T-cell (primary cell): ENCODE results near the gene BIRC2. TPM values are rescaled to one million over a fixed set of nuclear protein-coding genes. Genes with fewer than 3 reads are reported as not detected.
"Not testable (repeated sequence)": the region's sequence is repeated elsewhere in the genome, so short reads cannot be mapped to it uniquely, and the experiment has no call there.

Experiments used
- ATAC-seq, 4 experiments: fragments of 200-7000 bp in 3 of 4; fragments of 150-1000 bp in 1 of 4; cut with Tn5 transposase; replicated peaks in 1 of 4; 1 replicate in 3 of 4; 2 replicates in 1 of 4; pipeline ENCODE4 v1.10.0; 2021; ENCODE audit warnings: moderate library complexity in 3 of 4, mild to moderate bottlenecking in 2 of 4, moderate number of reproducible peaks in 1 of 4
- CTCF ChIA-PET, 2 donors: fragments of 300-600 bp; sonication (Branson Sonifier 250); formaldehyde crosslinking; loops; one replicate each; lab custom pipeline; 2022; ENCODE audit warnings: antibody characterized with exemption in 2 of 2; lab: Charles Lee
- POLR2A ChIA-PET, 2 donors: fragments of 300-600 bp; sonication (Branson Sonifier 250); formaldehyde crosslinking; loops; one replicate each; lab custom pipeline; 2022; ENCODE audit warnings: antibody characterized with exemption in 2 of 2; lab: Charles Lee
- DNase-seq, 35 experiments: peaks; one replicate each; pipeline versions ENCODE4 v3.0.0 to v3.0.0-alpha.2; 2013 to 2023
- H3K27ac ChIP-seq: one replicate; pipeline ENCODE4 v1.5.1; 2013; ENCODE audit warnings: low read length
- H3K27me3 ChIP-seq, 2 experiments: replicated peaks in 1 of 2; 1 replicate in 1 of 2; 2 replicates in 1 of 2; pipeline versions ENCODE4 v1.6.1 to v1.7.0; 2013; ENCODE audit warnings: low read length in 1 of 2, mixed read lengths in 1 of 2; ENCODE audit not compliant: control insufficient read depth in 2 of 2, insufficient read depth in 2 of 2; ENCODE audit errors: extremely low read depth in 1 of 2
- H3K36me3 ChIP-seq, 2 donors: 1 replicate in 1 of 2; 2 replicates in 1 of 2; pipeline versions ENCODE4 v1.6.1 to v1.7.0; 2013; ENCODE audit warnings: low read length in 1 of 2; ENCODE audit not compliant: control insufficient read depth in 2 of 2, insufficient read depth in 1 of 2; ENCODE audit errors: extremely low read depth in 1 of 2
- H3K4me1 ChIP-seq, 2 experiments: 1 replicate in 1 of 2; 2 replicates in 1 of 2; pipeline versions ENCODE4 v1.6.1 to v1.7.0; 2013; ENCODE audit warnings: low read length in 2 of 2, mixed read lengths in 1 of 2; ENCODE audit not compliant: insufficient read depth in 2 of 2, control insufficient read depth in 1 of 2; ENCODE audit errors: extremely low read depth in 1 of 2
- H3K4me3 ChIP-seq, 2 donors: 1 replicate in 1 of 2; 2 replicates in 1 of 2; pipeline versions ENCODE4 v1.5.1 to v1.7.0; 2013; ENCODE audit warnings: mild to moderate bottlenecking in 2 of 2, low read length in 1 of 2, moderate library complexity in 1 of 2; ENCODE audit not compliant: control insufficient read depth in 1 of 2; ENCODE audit errors: extremely low read depth in 1 of 2
- H3K9me3 ChIP-seq: 2 replicates; pipeline ENCODE4 v1.7.0; 2013
- H3K27ac Mint-ChIP-seq, 2 donors: one replicate each; pipeline ENCODE4 v1.8.0; 2020 to 2021; ENCODE audit warnings: mild to moderate bottlenecking in 2 of 2, mixed read lengths in 2 of 2
- H3K27me3 Mint-ChIP-seq, 2 donors: one replicate each; pipeline ENCODE4 v1.8.0; 2021 to 2022; ENCODE audit warnings: mixed read lengths in 2 of 2
- H3K36me3 Mint-ChIP-seq: one replicate; pipeline ENCODE4 v1.8.0; 2021; ENCODE audit warnings: mixed read lengths
- H3K4me1 Mint-ChIP-seq, 3 donors: one replicate each; pipeline ENCODE4 v1.8.0; 2020 to 2022; ENCODE audit warnings: mixed read lengths in 3 of 3, mild to moderate bottlenecking in 1 of 3
- H3K4me3 Mint-ChIP-seq, 3 donors: one replicate each; pipeline ENCODE4 v1.8.0; 2020 to 2022; ENCODE audit warnings: mild to moderate bottlenecking in 3 of 3, mixed read lengths in 3 of 3, moderate library complexity in 3 of 3
- H3K9me3 Mint-ChIP-seq, 3 donors: one replicate each; pipeline ENCODE4 v1.8.0; 2020 to 2022; ENCODE audit warnings: mixed read lengths in 3 of 3
- WGBS: methylation state at CpG from one replicate; pipeline ENCODE4 v1.1.5; 2013; ENCODE audit warnings: missing lambda C conversion rate; ENCODE audit not compliant: insufficient coverage; 5-methylcytosine and 5-hydroxymethylcytosine counted together
- total RNA-seq, 35 experiments: library from RNA in 6 of 35; stranded (reverse) in 6 of 35; fragments of 120-200 nt in 1 of 35; gene quantifications; one replicate each; pipeline versions ENCODE4 v1.2.1 to v1.2.4 and lab custom pipeline; 2013 to 2026

BIRC2 gene
- 100 to 1,000 TPM in 1 of 5 donors, 10 to 100 TPM in 4; 53.3 to 100 (median 60.8) TPM for total RNA-seq
- 83.1 TPM for total RNA-seq (2013)
- total RNA-seq (lab: John Stamatoyannopoulos, UW): 74.3 to 423 (median 172) reads per million in 29 experiments

- peak; percentile 85 to 92 (median 90) for ATAC-seq
- H3K27ac Mint-ChIP-seq: peak within 1 kb of the TSS; percentile 99
- H3K4me3 Mint-ChIP-seq: peak within 1 kb of the TSS; percentile 92 to 98 (median 98)
- no peaks in the 10 kb centered on the region for H3K27me3 Mint-ChIP-seq
- H3K36me3 ChIP-seq: peaks cover 0 to 12% of the 10 kb centered on the region in 2 donors
- peaks cover 6 to 17% of the 10 kb centered on the region in 2 experiments for H3K4me1 ChIP-seq
- ChIA-PET CTCF (interaction anchor here (0.6 kb wide), 2 partner anchors 52 to 130 kb away, joined by 3 to 4 read pairs; no protein-coding TSS in a partner anchor), POLR2A (interaction anchor here (0.6 to 4.3 kb wide), 3 partner anchors 13 to 718 kb away, joined by 4 to 50 read pairs (median 4); no protein-coding TSS in a partner anchor)
- peak within 1 kb of the TSS; percentile 99 for H3K27ac ChIP-seq
- peak within 1 kb of the TSS; percentile 98 to 99 for H3K4me3 ChIP-seq
- WGBS: under 1% methylated on average over 77 of the region's 77 CpGs
- no peaks in the 10 kb centered on the region for H3K27me3 ChIP-seq
- peak; percentile 88 to 98 (median 94) for DNase-seq
- H3K9me3 Mint-ChIP-seq: no peaks in the 10 kb centered on the region
- H3K4me1 Mint-ChIP-seq: peaks cover 40 to 50% (median 50%) of the 10 kb centered on the region in 3 donors
- H3K36me3 Mint-ChIP-seq: peaks cover 17% of the 10 kb centered on the region
- H3K9me3 ChIP-seq: no peaks in the 10 kb centered on the region
Observed at GRCh38 chr11:102346748-102347461, at the start of gene BIRC2. Gene BIRC2 (plus strand): TSS chr11:102347214. CDS start chr11:102349855, 2,641 bp downstream.

GRCh38 chr11:102300837-102301236 lies 46.2 kb upstream of the BIRC2 start:
- Mint-ChIP-seq H3K4me3 (peak overlapping the region in 2 of 3 donors; percentile 37 to 41), H3K36me3 (peaks cover 16% of the 10 kb centered on the region), H3K9me3 (peaks cover 5 to 19% (median 18%) of the 10 kb centered on the region in 3 donors), H3K4me1 (peaks cover 67 to 78% (median 68%) of the 10 kb centered on the region in 3 donors), H3K27ac (peak overlapping the region; percentile 85 to 88)
- 50% methylated on average over 2 of the region's 2 CpGs for WGBS
- ChIA-PET POLR2A (interaction anchor here in 1 of 2 donors (0.6 kb wide), 1 partner anchor 32 kb away, joined by 6 read pairs; no protein-coding TSS in a partner anchor), CTCF (interaction anchor here (0.6 to 1.2 kb wide), 4 partner anchors 11 to 68 kb away, joined by 3 to 5 read pairs (median 4); no protein-coding TSS in a partner anchor)
- H3K4me1 ChIP-seq: peaks cover 18 to 35% of the 10 kb centered on the region in 2 experiments
- H3K4me3 ChIP-seq, H3K27me3 ChIP-seq, H3K9me3 ChIP-seq, H3K36me3 ChIP-seq, H3K27me3 Mint-ChIP-seq: not testable (repeated sequence)
- ATAC-seq: peak; percentile 91 to 96 (median 94)
- peak overlapping the region; percentile 58 for H3K27ac ChIP-seq
- DNase-seq: peak; percentile 43 to 87 (median 69)

GRCh38 chr11:102302241-102302640 lies 44.8 kb upstream of the BIRC2 start:
- Mint-ChIP-seq H3K4me1 (peaks cover 78 to 89% (median 81%) of the 10 kb centered on the region in 3 donors), H3K9me3 (peaks cover 5 to 19% (median 18%) of the 10 kb centered on the region in 3 donors), H3K27ac (peak overlapping the region; percentile 47 to 69), H3K27me3 (no peaks in the 10 kb centered on the region), H3K36me3 (peaks cover 16% of the 10 kb centered on the region), H3K4me3 (peak overlapping the region in 1 of 3 donors; percentile 41)
- no peak overlapping the region for H3K4me3 ChIP-seq
- ATAC-seq (no peak), DNase-seq (no peak)
- ChIA-PET CTCF (interaction anchor here in 1 of 2 donors (0.5 to 1.0 kb wide), 2 partner anchors 15 to 16 kb away, joined by 3 to 6 read pairs; no protein-coding TSS in a partner anchor), POLR2A (no interaction called here)
- 42% methylated on average over 1 of the region's 1 CpG for WGBS
- H3K27ac ChIP-seq: no peak overlapping the region
- H3K9me3 ChIP-seq: no peaks in the 10 kb centered on the region
- H3K27me3 ChIP-seq: no peaks in the 10 kb centered on the region
- H3K4me1 ChIP-seq: peaks cover 28 to 47% of the 10 kb centered on the region in 2 experiments
- H3K36me3 ChIP-seq: peaks cover 0 to 3% of the 10 kb centered on the region in 2 donors

GRCh38 chr11:102304686-102305085 lies 42.3 kb upstream of the BIRC2 start:
- ATAC-seq: no peak
- H3K27ac Mint-ChIP-seq: peak overlapping the region; percentile 95 to 97
- 80% methylated on average over 2 of the region's 4 CpGs for WGBS

GRCh38 chr11:102305352-102306047 lies 41.5 kb upstream of the BIRC2 start:
- peak overlapping the region; percentile 95 to 97 for H3K27ac Mint-ChIP-seq
- H3K9me3 Mint-ChIP-seq: peaks cover 5 to 19% (median 18%) of the 10 kb centered on the region in 3 donors
- WGBS: no CpG with 5 or more reads among the region's 3 CpGs
- Histone ChIP-seq H3K27me3 (no peaks in the 10 kb centered on the region), H3K9me3 (no peaks in the 10 kb centered on the region), H3K4me3 (no peak overlapping the region), H3K36me3 (peaks cover 0 to 3% of the 10 kb centered on the region in 2 donors), H3K4me1 (peaks cover 34 to 47% of the 10 kb centered on the region in 2 experiments), H3K27ac (peak overlapping the region; percentile 90)
- POLR2A ChIA-PET: interaction anchor here (0.6 to 2.7 kb wide), 5 partner anchors 11 to 54 kb away, joined by 3 to 11 read pairs (median 4); no protein-coding TSS in a partner anchor
- DNase-seq (no peak), ATAC-seq (no peak)
- peaks cover 67 to 78% (median 72%) of the 10 kb centered on the region in 3 donors for H3K4me1 Mint-ChIP-seq
- CTCF ChIA-PET: interaction anchor here (0.6 to 4.3 kb wide), 12 partner anchors 9 to 39 kb away, joined by 3 to 53 read pairs (median 4); no protein-coding TSS in a partner anchor
- peaks cover 16% of the 10 kb centered on the region for H3K36me3 Mint-ChIP-seq
- H3K27me3 Mint-ChIP-seq: no peaks in the 10 kb centered on the region
- H3K4me3 Mint-ChIP-seq: peak overlapping the region; percentile 37 to 60 (median 49)

More at GRCh38 chr11:102304686-102305085, 42.3 kb upstream of the BIRC2 start:
- no peak overlapping the region for H3K4me3 ChIP-seq
- H3K4me1 Mint-ChIP-seq: peaks cover 72 to 82% (median 77%) of the 10 kb centered on the region in 3 donors
- CTCF ChIA-PET: no interaction called here
- H3K27ac ChIP-seq: peak overlapping the region; percentile 90
- no peaks in the 10 kb centered on the region for H3K9me3 ChIP-seq
- H3K4me1 ChIP-seq: peaks cover 34 to 49% of the 10 kb centered on the region in 2 experiments
- peaks cover 16% of the 10 kb centered on the region for H3K36me3 Mint-ChIP-seq
- peak overlapping the region; percentile 34 to 60 (median 35) for H3K4me3 Mint-ChIP-seq
- DNase-seq: no peak
- no peaks in the 10 kb centered on the region for H3K27me3 Mint-ChIP-seq
- POLR2A ChIA-PET: no interaction called here
- H3K36me3 ChIP-seq: peaks cover 0 to 3% of the 10 kb centered on the region in 2 donors
- H3K27me3 ChIP-seq: no peaks in the 10 kb centered on the region
- H3K9me3 Mint-ChIP-seq: peaks cover 5 to 19% (median 18%) of the 10 kb centered on the region in 3 donors
